Ramos (cell line): ENCODE results near the gene SRRM3.
"Not testable (repeated sequence)": the region's sequence is repeated elsewhere in the genome, so short reads cannot be mapped to it uniquely, and the experiment has no call there.

Experiments
- in situ Hi-C: fragments of 300-500 bp; cut with MboI; formaldehyde crosslinking; loops from one replicate; pipeline ENCODE4 v1.14.3; 2022; ENCODE audit warnings: low sequenced_read_pairs; ENCODE audit not compliant: unreplicated experiment

SRRM3 gene

GRCh38 chr7:76283254-76284159 lies 81.8 kb downstream of the SRRM3 start:
- in situ Hi-C loops: no loop called here

GRCh38 chr7:76285604-76286374 lies 84.1 kb downstream of the SRRM3 start:
- in situ Hi-C loops: no loop called here

DNA sequence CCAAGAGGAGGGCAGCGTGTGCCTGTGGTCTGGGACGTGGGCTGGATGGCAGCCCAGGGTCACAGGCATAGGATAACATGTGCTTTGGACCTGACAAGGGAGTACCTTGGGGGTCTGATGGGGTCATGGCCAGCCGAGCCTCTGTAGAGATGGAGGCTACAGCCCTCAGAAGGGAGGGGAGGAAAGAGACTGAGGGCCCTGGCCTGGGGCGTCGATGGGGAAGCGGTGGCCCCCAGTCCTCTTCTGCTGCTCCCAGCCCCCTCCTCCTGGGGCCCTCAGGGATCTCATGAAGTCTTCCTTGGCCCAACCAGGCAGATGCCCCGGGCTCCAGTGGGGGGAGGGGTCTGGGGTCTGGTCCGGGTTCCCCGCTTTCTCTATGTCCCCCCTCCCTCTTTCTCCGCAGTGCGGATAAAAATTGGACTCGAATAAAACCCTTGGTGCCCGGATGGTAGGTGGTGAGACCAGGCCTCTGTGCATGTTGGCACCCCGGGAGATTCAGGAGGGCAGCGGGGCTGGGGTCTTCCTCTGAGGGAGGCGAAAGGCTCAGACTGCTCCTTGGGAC lies 85.2 kb downstream of the SRRM3 start:
- in situ Hi-C loops: no loop called here

- in situ Hi-C loops: not testable (repeated sequence)
Measured at GRCh38 chr7:76290847-76291350, 89.2 kb downstream of the SRRM3 start.

DNA sequence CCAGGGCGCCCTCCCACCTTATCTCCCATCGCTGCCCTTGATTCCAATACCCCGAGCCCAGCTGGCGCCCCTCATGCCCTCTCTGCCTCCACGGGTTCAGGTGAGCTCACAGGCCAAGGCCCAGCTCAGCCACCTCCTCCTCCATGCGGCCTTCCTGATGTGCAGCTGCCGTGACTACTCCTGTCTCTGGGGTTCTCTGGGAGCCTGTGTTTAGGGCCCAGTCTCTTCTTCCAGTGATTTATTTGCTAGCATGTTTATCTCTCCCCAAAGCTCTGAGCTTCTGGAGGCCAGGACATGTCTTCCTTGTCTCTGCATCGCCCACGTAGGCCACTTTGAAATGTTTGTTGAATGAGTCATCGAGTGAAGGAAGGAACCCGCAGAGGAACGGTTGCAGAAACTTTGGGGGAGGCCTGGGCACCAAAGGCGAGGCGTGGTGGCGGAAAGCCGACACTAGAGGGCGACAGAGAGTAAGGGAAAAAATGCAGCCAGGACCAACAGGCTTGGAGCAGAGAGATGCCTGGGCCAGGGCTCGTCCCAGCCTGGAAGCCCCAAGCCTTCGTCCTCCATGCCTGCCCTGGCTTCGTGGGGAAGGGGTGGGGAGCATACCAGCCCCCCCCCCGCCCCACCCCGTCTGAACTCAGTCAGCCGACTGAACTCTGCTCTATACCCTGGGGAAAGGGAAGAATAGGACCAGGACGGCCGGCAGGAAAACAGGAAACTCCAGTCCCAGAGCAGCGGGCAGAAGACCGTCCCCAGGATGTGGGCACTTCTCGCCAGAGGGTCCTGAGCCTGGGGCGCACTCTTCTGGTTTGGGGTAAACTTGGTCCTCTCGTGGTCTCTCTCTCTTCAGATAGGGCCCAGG lies 89.9 kb downstream of the SRRM3 start:
- in situ Hi-C loops: no loop called here

DNA sequence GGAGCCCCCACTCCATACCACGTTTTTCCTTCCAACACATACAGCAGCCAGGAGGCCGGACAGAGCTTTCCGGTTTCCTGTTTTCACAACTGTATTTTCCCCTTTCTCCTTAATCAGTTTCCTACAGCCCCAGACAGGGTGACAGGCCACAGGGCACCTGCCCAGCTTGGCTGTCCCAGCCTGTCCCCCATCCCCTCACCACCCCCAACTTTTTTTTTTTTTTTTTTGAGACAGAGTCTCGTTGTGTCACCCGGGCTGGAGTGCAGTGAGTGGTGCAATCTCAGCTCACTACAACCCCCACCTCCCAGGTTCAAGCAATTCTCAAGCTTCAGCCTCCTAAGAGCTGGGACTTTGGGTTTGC lies 90.5 kb downstream of the SRRM3 start:
- in situ Hi-C loops: no loop called here

GRCh38 chr7:76292911-76293310 lies 91.2 kb downstream of the SRRM3 start:
- in situ Hi-C loops: not testable (repeated sequence)

GRCh38 chr7:76293407-76293901 lies 91.8 kb downstream of the SRRM3 start:
- in situ Hi-C loops: no loop called here

GRCh38 chr7:76294344-76295024 lies 92.8 kb downstream of the SRRM3 start:
- in situ Hi-C loops: no loop called here

- in situ Hi-C loops: no loop called here
Measured at GRCh38 chr7:76296743-76297740, 95.3 kb downstream of the SRRM3 start.

DNA sequence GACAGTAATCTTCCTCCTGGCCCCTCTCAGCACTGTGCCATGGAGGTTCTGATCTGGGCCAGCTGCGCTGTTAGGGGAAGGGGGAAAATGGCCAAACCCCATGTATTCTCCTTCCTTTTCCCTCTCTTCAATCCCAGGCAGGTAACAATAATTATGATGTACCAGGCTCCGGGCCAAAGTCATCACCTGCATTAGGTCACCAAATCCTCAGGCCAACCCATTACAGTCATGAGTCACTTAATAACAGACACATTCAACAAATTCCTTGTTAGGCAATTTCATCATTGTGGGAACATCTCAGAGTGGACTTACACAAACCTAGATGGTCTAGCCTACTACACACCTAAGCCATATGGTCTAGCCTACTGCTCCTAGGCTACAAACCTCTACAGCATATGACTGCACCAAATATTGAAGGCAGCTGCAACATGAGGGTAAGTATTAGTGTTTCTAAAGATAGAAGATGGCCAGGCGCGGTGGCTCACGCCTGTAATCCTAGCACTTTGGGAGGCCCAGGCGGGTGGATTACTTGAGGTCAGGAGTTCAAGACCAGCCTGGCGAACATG lies 98.6 kb downstream of the SRRM3 start:
- in situ Hi-C loops: no loop called here

DNA sequence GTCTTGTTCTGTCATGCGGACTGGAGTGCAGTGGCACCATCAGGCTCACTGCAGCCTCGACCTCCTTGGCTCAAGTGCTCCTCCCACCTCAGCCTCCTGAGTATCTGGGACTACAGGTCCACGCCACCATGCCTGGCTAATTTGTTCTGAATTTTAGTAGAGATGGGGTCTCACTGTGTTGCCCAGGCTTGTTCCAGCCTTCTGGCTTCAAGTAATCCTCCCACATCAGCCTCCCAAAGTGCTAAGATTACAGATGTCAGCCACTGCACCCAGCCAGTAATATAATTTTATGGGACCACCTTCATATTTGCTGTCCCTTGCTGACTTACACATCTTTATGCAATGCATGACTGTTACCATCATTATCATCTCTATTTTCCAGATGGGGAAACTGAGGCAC lies 99.3 kb downstream of the SRRM3 start:
- in situ Hi-C loops: no loop called here

DNA sequence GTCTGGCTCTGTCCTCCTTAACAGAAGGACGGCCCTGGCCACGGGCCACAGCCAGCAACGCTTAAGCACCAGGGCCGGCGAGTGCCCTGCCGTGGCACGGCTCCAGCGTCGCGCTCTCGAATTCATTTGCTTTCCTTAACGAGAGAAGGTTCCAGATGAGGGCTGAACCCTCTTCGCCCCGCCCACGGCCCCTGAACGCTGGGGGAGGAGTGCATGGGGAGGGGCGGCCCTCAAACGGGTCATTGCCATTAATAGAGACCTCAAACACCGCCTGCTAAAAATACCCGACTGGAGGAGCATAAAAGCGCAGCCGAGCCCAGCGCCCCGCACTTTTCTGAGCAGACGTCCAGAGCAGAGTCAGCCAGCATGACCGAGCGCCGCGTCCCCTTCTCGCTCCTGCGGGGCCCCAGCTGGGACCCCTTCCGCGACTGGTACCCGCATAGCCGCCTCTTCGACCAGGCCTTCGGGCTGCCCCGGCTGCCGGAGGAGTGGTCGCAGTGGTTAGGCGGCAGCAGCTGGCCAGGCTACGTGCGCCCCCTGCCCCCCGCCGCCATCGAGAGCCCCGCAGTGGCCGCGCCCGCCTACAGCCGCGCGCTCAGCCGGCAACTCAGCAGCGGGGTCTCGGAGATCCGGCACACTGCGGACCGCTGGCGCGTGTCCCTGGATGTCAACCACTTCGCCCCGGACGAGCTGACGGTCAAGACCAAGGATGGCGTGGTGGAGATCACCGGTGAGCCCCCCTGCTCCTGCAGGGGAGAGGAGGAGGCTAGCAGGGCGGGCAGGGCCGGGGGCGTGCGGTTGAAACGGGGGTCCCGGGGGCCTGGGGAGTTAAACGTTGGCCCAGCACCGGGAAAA lies 100.9 kb downstream of the SRRM3 start, which contains the start of gene HSPB1:
HSPB1 (plus strand) TSS at position 327 of the 855 bp plus-strand sequence; CDS start at position 367, 40 bp downstream.
- in situ Hi-C loops: no loop called here

- in situ Hi-C loops: no loop called here
Measured at GRCh38 chr7:76303202-76304147, 101.8 kb downstream of the SRRM3 start.

DNA sequence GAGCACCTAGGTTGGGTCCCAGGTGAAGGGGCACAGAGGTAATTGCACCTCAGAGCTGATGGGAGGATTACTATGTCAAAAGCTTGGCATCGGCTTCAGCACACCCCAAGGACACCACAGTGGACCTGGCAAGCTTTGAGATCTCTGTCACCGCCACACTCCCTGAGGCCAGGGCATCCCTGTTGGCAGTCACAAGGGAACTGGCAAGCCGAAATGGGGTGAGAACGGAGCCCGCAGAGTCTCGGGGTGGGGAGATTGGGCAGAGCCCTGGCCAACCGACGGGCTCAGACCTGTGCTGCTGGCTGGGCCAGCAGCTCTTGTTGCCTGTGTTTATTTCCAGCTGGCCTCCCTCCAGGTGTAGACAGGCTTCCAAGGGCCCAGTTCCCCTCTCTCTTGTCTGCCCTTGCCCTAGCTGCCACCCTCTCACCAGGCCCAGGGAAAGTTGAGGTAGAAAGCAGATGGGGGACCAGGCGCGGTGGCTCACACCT lies 103.2 kb downstream of the SRRM3 start:
- in situ Hi-C loops: no loop called here
